Ureter (tissue), 1 donor: ENCODE data around the gene GMCL1. TPM values are rescaled to one million over a fixed set of nuclear protein-coding genes. Genes with fewer than 3 reads are reported as not detected.

Experiments
- DNase-seq: peaks from one replicate; pipeline ENCODE4 v3.0.0-alpha.2; 2020; ENCODE audit warnings: low spot score
- total RNA-seq: library from RNA; stranded (reverse); gene quantifications from one replicate; pipeline ENCODE4 v1.2.4, GENCODE V29; 2023
- donor health status: DM: yes; HTN: yes; CAD: no.

Gene GMCL1
- total RNA-seq, 1 donor from 2014 or later = 18.5 TPM

- DNase-seq = no peak
Measured at GRCh38 chr2:69926849-69927515, 97.5 kb downstream of the GMCL1 start.

Other genes with a start within 250 kb of the GMCL1 start
- gene AAK1, start 185.9 kb upstream of the GMCL1 start, total RNA-seq = 97.0 TPM
- gene ANXA4, start 87.5 kb upstream of the GMCL1 start, total RNA-seq = 169 TPM
- 34.8 TPM for gene SNRNP27, start 64.3 kb downstream of the GMCL1 start, total RNA-seq
- 11.8 TPM for gene MXD1, start 85.4 kb downstream of the GMCL1 start, total RNA-seq
- gene ASPRV1, start 132.0 kb downstream of the GMCL1 start, total RNA-seq = 1.7 TPM